T-helper 9 cell (primary cell): Measurements from ENCODE around the gene POLR2F.

Source experiments
- DNase-seq: peaks from one replicate; pipeline ENCODE4 v3.0.0-alpha.2; 2020
- total RNA-seq, 2 donors: gene quantifications; one replicate each; lab custom pipeline; 2026; lab: John Stamatoyannopoulos, UW

The POLR2F gene
- 10.6 to 23.4 reads per million in 2 donors for total RNA-seq

DNA sequence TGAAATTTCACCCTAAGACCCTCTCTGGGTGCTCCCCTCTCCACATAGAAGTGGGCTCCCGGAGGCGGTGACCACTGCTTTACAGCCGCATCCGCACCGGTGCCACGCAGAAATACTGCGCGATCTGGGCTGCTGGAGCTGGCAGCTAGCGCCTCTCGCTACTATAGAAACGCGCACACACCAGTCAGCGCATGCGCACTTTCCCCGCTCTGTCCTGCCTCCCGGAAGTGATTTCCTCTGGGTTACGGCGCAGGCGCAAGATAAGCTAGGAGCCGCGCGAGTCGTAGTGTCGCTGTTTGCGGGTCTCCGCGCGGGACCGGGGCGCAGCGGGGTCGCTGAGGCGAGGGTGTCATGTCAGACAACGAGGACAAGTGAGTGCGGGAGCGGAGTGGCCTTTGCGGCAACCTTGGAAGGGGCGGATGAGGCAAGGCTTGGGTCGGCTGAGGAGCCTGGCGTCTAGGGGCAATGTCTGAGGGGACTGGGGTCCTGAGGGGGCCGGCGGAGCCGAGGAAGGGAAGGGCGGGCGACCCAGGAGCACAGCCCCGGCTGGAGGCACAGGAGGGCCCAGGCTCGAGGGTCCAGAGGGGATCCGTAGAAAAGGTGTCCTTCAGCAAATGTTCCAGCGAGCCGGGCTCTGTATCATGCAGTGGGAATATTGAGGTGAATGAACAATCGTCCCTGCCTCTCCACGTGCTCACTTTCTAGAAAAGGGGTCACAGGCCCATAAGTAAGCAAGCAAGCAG is at the start of gene POLR2F, which contains the start of gene C22orf23:
Gene POLR2F, plus strand, starts transcription at position 263 of the 743 bp plus-strand sequence. Its CDS starts 89 bp downstream, at position 352.
Gene C22orf23, minus strand, starts transcription at position 165 of the 743 bp plus-strand sequence. CDS start 452 bp downstream, outside the sequence.
- DNase-seq, result peak; percentile 96

DNA sequence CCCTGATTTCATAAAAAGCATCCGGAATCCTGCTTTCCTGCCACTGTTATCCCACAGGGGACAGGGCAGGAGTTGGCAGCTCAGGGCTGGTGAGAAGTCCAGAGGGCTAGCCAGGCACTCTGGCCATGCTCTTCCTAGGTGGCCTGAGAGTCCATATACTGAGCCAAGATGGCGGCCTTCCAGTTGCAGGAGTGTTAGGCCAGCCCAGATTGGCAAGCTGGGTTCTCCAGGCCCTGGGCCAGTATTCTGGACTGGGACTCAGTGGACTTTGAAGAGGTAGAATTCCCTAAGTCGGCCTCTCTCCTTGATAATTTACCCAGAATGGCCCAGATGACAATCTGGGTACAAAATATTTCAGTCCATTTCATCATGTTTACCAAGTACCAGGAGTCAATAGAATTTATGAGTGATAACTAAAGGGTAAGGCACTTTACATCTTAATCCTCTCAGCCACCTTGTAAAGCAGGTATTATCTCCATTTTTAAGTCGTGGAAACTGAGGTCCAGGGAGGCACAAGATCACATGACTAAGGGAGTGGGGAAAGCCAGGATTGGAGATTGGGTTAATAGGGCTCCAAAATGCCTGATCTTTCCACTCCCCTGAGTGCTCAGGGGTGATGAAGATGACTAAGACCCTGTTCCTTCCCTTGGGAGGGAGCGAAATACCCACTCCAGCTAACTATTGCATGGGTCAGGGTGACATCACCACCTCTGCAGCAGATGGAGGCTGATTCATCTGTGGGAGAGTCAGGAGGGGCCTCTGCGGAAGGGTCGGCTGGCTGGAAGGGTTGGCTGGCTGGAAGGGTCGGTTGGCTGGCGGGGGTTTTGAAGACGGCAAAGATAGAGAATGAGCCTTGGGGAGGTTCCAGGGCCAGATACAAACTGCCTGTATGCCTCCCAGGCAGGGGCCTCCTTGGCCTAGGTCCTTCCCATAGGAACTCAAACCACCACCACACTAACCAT is 48.6 kb upstream of the POLR2F start:
- no peak for DNase-seq

GRCh38 chr22:37905534-37906363 is 47.8 kb upstream of the POLR2F start, which contains the start of gene MICALL1:
Gene MICALL1, plus strand, starts transcription at chr22:37906297. Its CDS starts 126 bp downstream, at chr22:37906423.
- DNase-seq, result peak; percentile 56

- DNase-seq, result peak; percentile 26
These were observed 47.0 kb upstream of the POLR2F start for GRCh38 chr22:37906364-37907008.

- no peak for DNase-seq
These were observed 46.2 kb upstream of the POLR2F start for GRCh38 chr22:37907036-37907954.

- no peak for DNase-seq
These were observed 43.7 kb upstream of the POLR2F start for GRCh38 chr22:37909766-37910165.

DNA sequence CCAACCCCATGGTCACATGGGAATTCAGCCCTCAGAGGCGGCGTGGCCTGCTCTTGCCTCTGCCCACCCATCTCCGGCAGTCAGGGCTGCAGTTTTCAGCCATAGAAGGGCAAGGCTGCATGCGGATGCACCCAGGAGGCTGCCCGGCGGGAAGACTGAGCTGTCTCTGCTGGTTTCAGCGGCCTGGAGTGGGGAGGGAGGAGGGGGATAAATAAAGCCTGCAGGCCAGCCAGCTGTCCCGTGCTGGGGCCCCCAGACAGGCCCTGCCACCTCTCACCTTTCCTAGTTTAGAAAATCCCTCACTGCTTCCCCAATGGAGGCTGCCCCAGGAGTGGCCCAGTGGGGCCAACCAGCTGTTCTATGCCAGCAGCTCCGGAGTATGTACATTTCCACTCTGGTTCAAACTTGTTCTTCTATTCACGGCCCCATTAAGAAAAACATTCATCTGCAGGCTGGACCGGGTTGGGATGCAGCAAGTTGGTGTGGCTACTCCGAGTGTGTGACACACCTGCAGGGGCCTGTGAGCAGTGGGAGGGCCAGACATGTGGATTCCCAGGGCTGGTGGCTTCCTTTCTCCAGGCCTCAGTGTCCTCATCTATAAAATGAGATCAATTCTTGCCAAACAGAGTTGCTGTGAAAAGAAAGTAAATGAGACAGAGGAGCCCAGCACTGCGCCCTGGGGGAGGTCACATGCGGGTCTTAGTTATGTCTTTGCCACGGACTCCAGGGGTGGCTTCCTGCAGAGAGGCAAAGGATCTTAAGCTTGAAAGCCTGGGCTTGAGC is 42.4 kb upstream of the POLR2F start:
- no peak for DNase-seq

DNA sequence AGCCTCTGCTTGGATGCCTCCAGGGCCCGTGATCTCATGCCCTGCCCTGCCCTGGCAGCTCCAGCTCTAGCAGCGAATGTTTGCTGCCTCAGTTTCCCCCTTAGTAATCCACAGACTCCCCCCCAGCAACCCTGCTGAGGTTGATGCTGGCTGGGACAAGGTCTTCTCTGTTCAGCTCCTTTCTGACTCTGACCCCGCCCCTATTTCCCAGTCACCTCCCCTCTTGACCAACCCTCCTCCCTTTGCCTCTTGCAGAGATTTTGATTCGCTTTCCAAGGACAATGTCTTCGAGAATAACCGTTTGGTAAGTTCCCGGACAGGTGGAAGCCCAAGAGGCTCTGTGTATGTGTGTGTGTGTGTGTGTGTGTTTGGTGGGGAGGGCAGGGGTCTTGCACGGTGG is 41.8 kb upstream of the POLR2F start:
- no peak for DNase-seq

DNA sequence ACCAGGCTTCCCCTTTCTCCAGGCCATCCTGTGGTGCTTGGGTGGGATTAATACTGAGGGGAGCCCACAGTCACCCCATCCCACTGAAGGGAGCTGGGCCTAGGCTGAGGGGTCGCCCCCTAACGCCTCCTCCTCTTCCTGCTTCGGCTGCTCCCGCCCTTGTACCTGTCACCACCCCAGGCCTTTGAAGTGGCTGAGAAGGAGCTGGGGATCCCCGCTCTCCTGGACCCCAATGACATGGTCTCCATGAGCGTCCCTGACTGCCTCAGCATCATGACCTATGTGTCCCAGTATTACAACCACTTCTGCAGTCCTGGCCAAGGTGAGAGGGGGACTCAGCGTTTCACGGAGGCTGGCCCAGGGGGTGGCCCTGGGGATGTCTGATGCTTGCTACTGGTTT is 41.3 kb upstream of the POLR2F start:
- no peak for DNase-seq

DNA sequence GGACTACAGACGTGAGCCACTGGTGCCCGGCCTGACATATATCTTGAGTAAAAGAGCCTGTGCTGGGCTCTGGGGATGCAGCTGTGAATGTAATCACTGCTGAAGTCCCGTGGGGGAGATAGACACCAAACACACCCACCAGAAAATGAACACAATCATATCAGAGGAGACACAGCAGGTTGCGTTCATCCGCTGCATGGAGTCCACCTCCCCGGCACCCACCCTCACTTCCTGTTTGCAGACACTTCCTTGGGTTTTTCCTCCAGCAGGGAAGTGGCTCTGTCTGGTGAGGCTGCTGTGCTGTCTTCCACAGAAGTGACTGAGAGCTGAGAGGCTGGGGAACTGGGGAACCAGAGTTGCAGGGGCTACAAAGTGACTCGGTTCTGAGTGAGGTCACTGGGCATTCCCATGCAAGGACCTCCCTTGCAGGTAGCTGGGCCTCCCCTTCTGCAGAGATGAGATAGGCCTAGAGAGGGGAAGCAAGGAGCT is 40.2 kb upstream of the POLR2F start:
- no peak for DNase-seq

DNA sequence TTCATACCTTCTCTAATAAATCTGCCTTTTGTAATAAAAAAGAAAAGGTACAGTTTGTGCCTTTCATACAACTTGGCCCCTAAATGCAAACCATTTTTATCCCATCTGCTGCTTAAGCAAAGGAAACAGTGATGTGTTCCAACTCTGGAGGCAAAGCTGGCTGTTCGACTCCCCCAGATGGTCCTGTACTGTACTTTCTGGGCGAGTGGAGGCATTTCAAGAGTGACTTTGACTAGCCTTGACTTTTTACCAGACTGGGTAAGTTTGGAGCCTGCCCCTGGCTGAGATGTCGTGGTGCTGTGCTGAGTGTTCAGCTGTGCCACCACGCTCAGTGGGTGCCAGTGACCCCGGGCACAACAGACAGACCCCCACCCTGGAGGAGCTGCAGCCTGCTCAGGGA is 37.2 kb upstream of the POLR2F start:
- no peak for DNase-seq

- no peak for DNase-seq
These were observed 35.5 kb upstream of the POLR2F start for GRCh38 chr22:37917874-37918548.

DNA sequence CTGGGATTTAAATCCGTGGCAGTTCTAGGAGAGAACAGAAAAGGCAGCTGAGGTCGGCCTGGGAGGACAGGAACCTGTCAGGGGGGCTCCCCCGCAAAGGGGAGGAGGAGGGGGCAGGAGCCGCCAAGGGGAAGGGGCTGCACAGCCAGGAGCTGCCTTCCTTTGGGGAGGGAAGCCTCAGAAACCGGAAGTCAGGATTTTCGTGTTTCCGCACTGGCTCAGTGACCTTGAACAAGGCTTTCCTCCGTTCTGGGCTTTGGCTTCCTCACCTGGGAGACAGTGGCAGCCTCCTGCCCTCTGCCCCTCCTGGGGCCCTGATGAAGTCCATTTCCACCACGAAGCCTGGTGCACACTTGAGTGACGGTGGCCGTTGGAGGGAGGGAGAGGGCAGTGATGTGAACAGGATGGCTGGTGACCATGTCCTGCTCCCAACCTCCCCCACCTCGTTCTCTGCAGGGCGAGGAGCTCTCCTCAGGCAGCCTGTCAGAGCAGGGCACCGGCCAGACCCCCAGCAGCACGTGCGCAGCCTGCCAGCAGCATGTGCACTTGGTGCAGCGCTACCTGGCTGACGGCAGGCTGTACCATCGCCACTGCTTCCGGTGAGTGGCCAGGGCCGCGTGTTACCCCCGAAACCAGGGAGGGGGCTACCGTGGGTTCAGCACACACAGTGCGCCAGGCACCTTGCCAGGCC is 34.8 kb upstream of the POLR2F start:
- DNase-seq, result no peak

DNA sequence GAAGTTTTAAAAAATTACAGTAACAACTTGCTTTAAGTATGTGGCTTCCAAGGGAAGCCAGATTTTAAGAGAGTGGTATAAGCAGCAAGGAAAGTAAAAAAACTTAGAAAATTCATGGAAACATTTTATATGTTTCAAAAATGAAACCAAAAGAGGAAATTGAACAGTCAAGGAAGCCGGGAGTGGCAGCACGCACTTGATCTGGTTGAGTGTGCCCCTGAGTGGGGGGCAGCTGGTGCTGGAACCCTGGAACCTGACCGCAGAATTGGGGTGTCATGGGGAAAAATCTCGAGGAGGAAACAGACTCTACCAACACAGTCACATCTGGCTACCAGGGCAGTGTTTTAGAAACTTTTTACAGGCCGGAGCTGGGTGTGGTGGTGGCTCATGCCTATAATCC is 33.4 kb upstream of the POLR2F start:
- no peak for DNase-seq

DNA sequence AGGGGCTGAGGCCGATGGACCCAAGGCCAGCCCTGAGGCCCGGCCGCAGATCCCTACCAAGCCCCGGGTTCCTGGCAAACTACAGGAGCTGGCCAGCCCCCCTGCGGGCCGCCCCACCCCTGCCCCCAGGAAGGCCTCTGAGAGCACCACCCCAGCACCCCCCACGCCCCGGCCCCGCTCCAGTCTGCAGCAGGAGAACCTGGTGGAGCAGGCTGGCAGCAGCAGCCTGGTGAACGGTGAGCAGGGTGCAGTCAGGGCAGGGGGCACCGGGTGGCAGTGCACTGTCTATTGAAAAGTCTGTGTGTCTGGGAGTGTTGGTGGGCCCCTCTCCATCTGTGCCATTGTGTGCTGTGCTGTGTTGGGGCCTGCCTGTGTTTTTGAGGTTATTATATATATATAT is 31.3 kb upstream of the POLR2F start:
- DNase-seq, result no peak

DNA sequence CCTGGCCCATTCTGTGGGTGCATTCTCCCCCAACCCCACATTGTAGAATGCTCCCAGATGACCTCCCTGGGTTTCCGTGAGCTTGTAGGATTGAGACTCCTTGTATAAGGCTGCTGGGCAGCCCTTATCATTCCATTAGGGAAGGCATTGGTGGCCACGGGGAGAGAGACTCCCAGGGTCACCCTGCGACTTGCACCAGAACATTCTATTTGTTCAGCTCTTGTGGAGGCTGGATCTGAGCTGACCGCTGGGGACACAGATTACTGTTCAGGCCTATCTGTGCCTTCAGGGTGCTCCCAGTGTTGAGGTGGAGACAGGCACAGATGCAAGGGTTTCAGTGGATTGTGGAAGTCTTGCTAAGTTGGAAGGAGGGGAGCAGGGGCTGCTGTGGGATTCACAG is 29.6 kb upstream of the POLR2F start:
- no peak for DNase-seq

DNA sequence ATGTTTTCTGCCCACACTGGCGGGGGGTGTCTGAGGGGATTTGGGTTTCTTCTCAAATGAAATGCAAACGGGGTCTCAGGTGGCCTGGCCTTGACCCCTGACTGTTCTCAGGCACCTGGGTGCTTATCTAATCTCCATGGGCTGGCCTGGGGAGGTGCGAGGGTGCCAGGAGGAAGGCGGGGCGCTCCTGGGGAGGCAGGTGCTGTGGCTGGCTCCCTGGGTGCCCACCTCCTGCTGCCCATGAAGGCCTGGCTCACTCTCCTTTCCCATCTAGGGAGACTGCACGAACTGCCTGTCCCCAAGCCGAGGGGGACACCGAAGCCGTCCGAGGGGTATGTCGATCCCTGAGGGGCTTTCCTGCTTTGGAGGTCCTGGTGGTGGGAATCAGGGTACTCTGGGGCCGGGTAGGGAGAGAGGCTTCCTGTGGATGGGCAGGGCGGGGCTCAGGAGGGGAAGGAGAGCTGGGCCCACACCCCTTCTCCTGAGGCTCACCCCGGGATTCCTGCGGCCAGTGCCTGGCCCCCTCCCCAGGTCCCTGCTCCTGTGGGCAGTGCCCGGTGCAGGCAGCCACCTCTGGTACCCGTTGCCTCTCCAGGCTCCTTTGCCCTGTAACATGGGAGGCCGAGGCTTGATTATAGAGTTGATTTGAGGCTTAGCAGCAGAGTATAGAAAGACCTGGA is 29.0 kb upstream of the POLR2F start:
- no peak for DNase-seq

- DNase-seq, result no peak
These were observed 28.2 kb upstream of the POLR2F start for GRCh38 chr22:37925330-37925729.
